A549 (cell line): ENCODE results near the gene SHCBP1L. TPM values are rescaled to one million over a fixed set of nuclear protein-coding genes. Genes with fewer than 3 reads are reported as not detected.

Source experiments
- ATAC-seq, 2 experiments: fragments of 200-7000 bp in 1 of 2; fragments of >200 bp in 1 of 2; cut with Nextera tagmentation in 1 of 2; cut with Tn5 transposase in 1 of 2; 3 replicates each; pipeline versions ENCODE4 v1.8.0 to v1.9.1; 2018 to 2020; ENCODE audit warnings: mild to moderate bottlenecking in 1 of 2, moderate library complexity in 1 of 2
- CTCF ChIA-PET: fragments of 300-600 bp; sonication (Branson Sonifier 250); formaldehyde crosslinking; extraction: SDS; loops from one replicate; lab custom pipeline; 2021; ENCODE audit warnings: antibody characterized with exemption, inconsistent platforms; lab: Yijun Ruan, JAX
- POLR2A ChIA-PET: fragments of 350-600 bp; formaldehyde crosslinking; extraction: SDS; loops from one replicate; lab custom pipeline; 2021; ENCODE audit warnings: antibody characterized with exemption, inconsistent platforms; lab: Yijun Ruan, JAX
- DNase-seq, 2 experiments: peaks; one replicate each; pipeline versions ENCODE4 v3.0.0 to v3.0.0-alpha.2; 2011 to 2016; ENCODE audit warnings: low read depth in 1 of 2, low spot score in 1 of 2
- FAIRE-seq: peaks from 2 replicates; lab custom pipeline; 2011; peaks lifted over from hg19 to GRCh38; lab: Jason Lieb, UNC
- H3K27ac ChIP-seq, 2 experiments: fragments of >200 bp; sonication (Bioruptor Twin); formaldehyde crosslinking; 3 replicates each; pipeline ENCODE4 v1.5.1; 2016 to 2017
- H3K4me1 ChIP-seq: fragments of >200 bp; sonication (Bioruptor Twin); formaldehyde crosslinking; 3 replicates; pipeline ENCODE4 v1.6.1; 2016
- H3K4me2 ChIP-seq: fragments of >200 bp; sonication (Bioruptor Twin); formaldehyde crosslinking; 3 replicates; pipeline ENCODE4 v1.6.1; 2016
- H3K4me3 ChIP-seq: fragments of >200 bp; sonication (Bioruptor Twin); formaldehyde crosslinking; 3 replicates; pipeline ENCODE4 v1.5.1; 2016
- H3K9me3 ChIP-seq: fragments of >200 bp; sonication (Bioruptor Twin); formaldehyde crosslinking; 3 replicates; pipeline ENCODE4 v1.6.1; 2016
- BHLHE40 ChIP-seq: IDR thresholded peaks from 2 replicates; pipeline ENCODE4 v1.6.1; 2012; ENCODE audit warnings: low read depth, low read length, inconsistent platforms
- CHD4 ChIP-seq: fragments of 200-600 bp; sonication (generic); IDR thresholded peaks from 2 replicates; pipeline ENCODE4 v1.6.1; 2016; ENCODE audit warnings: antibody characterized with exemption, mild to moderate bottlenecking, borderline replicate concordance
- FOSL2 ChIP-seq, 2 experiments: fragments of 450-650 bp in 1 of 2; fragments of >200 bp in 1 of 2; sonication (Bioruptor Twin) in 1 of 2; formaldehyde crosslinking; IDR thresholded peaks; 2 replicates each; pipeline versions ENCODE4 v1.5.0 to v1.6.1; 2016 to 2020; ENCODE audit warnings: mild to moderate bottlenecking in 1 of 2, moderate library complexity in 1 of 2
- HDAC2 ChIP-seq: fragments of 200-600 bp; sonication (generic); IDR thresholded peaks from 2 replicates; pipeline ENCODE4 v1.6.1; 2016
- HEYL ChIP-seq: fragments of 250-450 bp; sonication (Bioruptor Pico); IDR thresholded peaks from 2 replicates; pipeline ENCODE4 v1.8.0; 2021; ENCODE audit warnings: mild to moderate bottlenecking, moderate library complexity
- HOXB5 ChIP-seq: fragments of 250-450 bp; sonication (Bioruptor Pico); IDR thresholded peaks from 2 replicates; pipeline ENCODE4 v1.5.0; 2020; ENCODE audit warnings: mild to moderate bottlenecking, moderate library complexity
- JUN ChIP-seq, 2 experiments: fragments of >200 bp; sonication (Bioruptor Twin); formaldehyde crosslinking; IDR thresholded peaks; 2 replicates in 1 of 2; 3 replicates in 1 of 2; pipeline ENCODE4 v1.6.1; 2016 to 2017
- JUNB ChIP-seq: fragments of >200 bp; sonication (Bioruptor Twin); formaldehyde crosslinking; IDR thresholded peaks from 2 replicates; pipeline ENCODE4 v1.6.1; 2016
- MAFK ChIP-seq: fragments of 450-650 bp; IDR thresholded peaks from 2 replicates; pipeline ENCODE4 v1.6.1; 2014; ENCODE audit not compliant: partially characterized antibody
- MAZ ChIP-seq: fragments of 150-350 bp; IDR thresholded peaks from 2 replicates; pipeline ENCODE4 v1.6.1; 2014; ENCODE audit warnings: antibody characterized with exemption, low read depth, low read length, borderline replicate concordance
- MYC ChIP-seq: IDR thresholded peaks from 2 replicates; pipeline ENCODE4 v1.6.1; 2012; ENCODE audit warnings: mild to moderate bottlenecking, inconsistent platforms, low read length, improper control_type of control experiment, borderline replicate concordance
- NPAS2 ChIP-seq: fragments of 250-450 bp; sonication (Bioruptor Pico); IDR thresholded peaks from 2 replicates; pipeline ENCODE4 v1.8.0; 2022; ENCODE audit warnings: mild to moderate bottlenecking, moderate library complexity, borderline replicate concordance
- POLR2A ChIP-seq: IDR thresholded peaks from 2 replicates; pipeline ENCODE4 v1.6.1; 2012; ENCODE audit warnings: mild to moderate bottlenecking, low read length
- POLR2AphosphoS2 ChIP-seq: conservative IDR thresholded peaks from 2 replicates; pipeline ENCODE4 v1.6.1; 2012; ENCODE audit warnings: low read length, improper control_type of control experiment, inconsistent platforms
- RAD21 ChIP-seq, 2 experiments: fragments of >200 bp in 1 of 2; sonication (Bioruptor Twin) in 1 of 2; formaldehyde crosslinking in 1 of 2; IDR thresholded peaks in 1 of 2; conservative IDR thresholded peaks in 1 of 2; 2 replicates in 1 of 2; 3 replicates in 1 of 2; pipeline ENCODE4 v1.6.1; 2012 to 2018; ENCODE audit warnings: inconsistent platforms in 1 of 2
- RCOR1 ChIP-seq: fragments of 150-350 bp; IDR thresholded peaks from 2 replicates; pipeline ENCODE4 v1.6.1; 2014; ENCODE audit warnings: antibody characterized with exemption, low read length, low read depth
- SMC3 ChIP-seq: fragments of >200 bp; sonication (Bioruptor Twin); formaldehyde crosslinking; IDR thresholded peaks from 3 replicates; pipeline ENCODE4 v1.6.1; 2018; ENCODE audit warnings: inconsistent platforms
- WGBS: methylation state at CpG from one replicate; pipeline ENCODE4 v1.1.6; 2017; ENCODE audit errors: missing lambda C conversion rate; 5-methylcytosine and 5-hydroxymethylcytosine counted together
- polyA plus RNA-seq, 4 experiments: library from polyadenylated mRNA; depleted of rRNA in 3 of 4; stranded (reverse); fragments of >200 nt; fragmentation: RNase III in 1 of 4; extraction: RNeasy Plus Mini Kit Qiagen cat#74134 plus additional on column Dnase treatment in 1 of 4; gene quantifications; 2 replicates in 3 of 4; 3 replicates in 1 of 4; pipeline ENCODE4 v1.2.3, GENCODE V29; 2011 to 2017
- TF ChIP-seq, protein P1 (sequence below): fragments of >200 bp; sonication (Bioruptor Twin); formaldehyde crosslinking; IDR thresholded peaks from 3 replicates; pipeline ENCODE4 v1.6.1; 2016
- TF ChIP-seq, protein P2 (sequence below): IDR thresholded peaks from 2 replicates; pipeline ENCODE4 v1.6.1; 2012
- TF ChIP-seq, protein P3 (sequence below): fragments of >200 bp; sonication (Bioruptor Twin); formaldehyde crosslinking; IDR thresholded peaks from 3 replicates; pipeline ENCODE4 v1.5.1; 2016
- TF ChIP-seq, protein P4 (sequence below): fragments of 250-450 bp; sonication (Bioruptor Pico); IDR thresholded peaks from 2 replicates; pipeline ENCODE4 v1.5.0; 2020; ENCODE audit warnings: low read depth, mild to moderate bottlenecking, moderate library complexity
- TF ChIP-seq, protein P5 (sequence below): fragments of 150-350 bp; IDR thresholded peaks from 2 replicates; pipeline ENCODE4 v1.6.1; 2014; ENCODE audit warnings: low read depth, mild to moderate bottlenecking, low read length

Gene SHCBP1L
- polyA plus RNA-seq, 2 of the 4 experiments (the other 2 are of a cell fraction): not detected

DNA sequence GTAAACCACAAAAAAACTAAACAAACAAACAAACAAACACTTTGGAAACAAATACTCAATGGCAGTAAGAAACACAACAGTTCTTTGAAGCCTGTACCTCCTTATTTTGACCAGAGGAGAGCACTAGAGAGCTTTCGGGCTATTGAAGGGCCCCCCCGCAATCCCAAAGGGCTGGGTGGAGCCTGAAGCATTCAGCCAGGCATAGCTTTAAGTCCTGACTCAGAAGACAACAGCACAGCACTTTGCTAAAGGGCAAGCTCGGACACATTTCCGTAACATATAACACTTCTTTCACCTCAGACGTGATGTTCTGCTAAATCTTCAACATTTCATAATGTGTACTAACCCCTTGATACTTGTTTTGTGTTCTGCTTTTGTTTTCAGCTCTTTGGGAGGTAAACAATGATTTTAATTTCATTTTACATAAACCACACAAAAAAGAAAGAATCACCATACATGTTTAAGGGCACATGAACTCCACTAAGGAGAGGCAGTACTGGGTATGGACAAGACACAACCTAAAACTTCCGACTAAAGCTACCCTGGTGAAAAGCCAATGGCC is 9.7 kb upstream of the SHCBP1L start:
- ChIA-PET POLR2A (interaction anchor here (0.6 to 1.8 kb wide), 14 partner anchors 57 to 953 kb away, joined by 3 to 10 read pairs (median 4); partner anchors contain the start of gene LAMC2), CTCF (interaction anchor here (0.6 to 5.1 kb wide), 43 partner anchors 11 to 1061 kb away, joined by 3 to 42 read pairs (median 4); partner anchors contain the start of gene LAMC2)
- peak overlapping the region; percentile 86 to 88 for H3K27ac ChIP-seq
- peaks cover 5% of the 10 kb centered on the region for H3K4me1 ChIP-seq
- TF ChIP-seq MYC (no peak), HEYL (CRISPR knock-in tag) (no peak), JUNB (no peak), POLR2A (peak; percentile 50), SMC3 (peak; percentile 96), FOSL2 (IDR thresholded peaks at IDR 0.05) (no peak), FOSL2 (CRISPR knock-in tag; IDR thresholded peaks at IDR 0.05) (peak; percentile 39; the same call in 1 of the 2 replicates), MAFK (peak; percentile 56), RAD21 (conservative IDR thresholded peaks at IDR 0.05 in 1 of 2, IDR thresholded peaks at IDR 0.05 in 1 of 2) (peak; percentile 98 to 99), JUN (IDR thresholded peaks at IDR 0.05) (peak; percentile 23 to 37; a peak in 1 of 5 replicates)
- TF ChIP-seq, protein P1, sequence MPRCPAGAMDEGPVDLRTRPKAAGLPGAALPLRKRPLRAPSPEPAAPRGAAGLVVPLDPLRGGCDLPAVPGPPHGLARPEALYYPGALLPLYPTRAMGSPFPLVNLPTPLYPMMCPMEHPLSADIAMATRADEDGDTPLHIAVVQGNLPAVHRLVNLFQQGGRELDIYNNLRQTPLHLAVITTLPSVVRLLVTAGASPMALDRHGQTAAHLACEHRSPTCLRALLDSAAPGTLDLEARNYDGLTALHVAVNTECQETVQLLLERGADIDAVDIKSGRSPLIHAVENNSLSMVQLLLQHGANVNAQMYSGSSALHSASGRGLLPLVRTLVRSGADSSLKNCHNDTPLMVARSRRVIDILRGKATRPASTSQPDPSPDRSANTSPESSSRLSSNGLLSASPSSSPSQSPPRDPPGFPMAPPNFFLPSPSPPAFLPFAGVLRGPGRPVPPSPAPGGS: peak; percentile 47; the same call in 1 of the 3 replicates
- TF ChIP-seq, protein P2, sequence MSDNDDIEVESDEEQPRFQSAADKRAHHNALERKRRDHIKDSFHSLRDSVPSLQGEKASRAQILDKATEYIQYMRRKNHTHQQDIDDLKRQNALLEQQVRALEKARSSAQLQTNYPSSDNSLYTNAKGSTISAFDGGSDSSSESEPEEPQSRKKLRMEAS: 0 out of 2 replicates have a peak, but pooled peaks have one; percentile 50
- TF ChIP-seq, protein P3, sequence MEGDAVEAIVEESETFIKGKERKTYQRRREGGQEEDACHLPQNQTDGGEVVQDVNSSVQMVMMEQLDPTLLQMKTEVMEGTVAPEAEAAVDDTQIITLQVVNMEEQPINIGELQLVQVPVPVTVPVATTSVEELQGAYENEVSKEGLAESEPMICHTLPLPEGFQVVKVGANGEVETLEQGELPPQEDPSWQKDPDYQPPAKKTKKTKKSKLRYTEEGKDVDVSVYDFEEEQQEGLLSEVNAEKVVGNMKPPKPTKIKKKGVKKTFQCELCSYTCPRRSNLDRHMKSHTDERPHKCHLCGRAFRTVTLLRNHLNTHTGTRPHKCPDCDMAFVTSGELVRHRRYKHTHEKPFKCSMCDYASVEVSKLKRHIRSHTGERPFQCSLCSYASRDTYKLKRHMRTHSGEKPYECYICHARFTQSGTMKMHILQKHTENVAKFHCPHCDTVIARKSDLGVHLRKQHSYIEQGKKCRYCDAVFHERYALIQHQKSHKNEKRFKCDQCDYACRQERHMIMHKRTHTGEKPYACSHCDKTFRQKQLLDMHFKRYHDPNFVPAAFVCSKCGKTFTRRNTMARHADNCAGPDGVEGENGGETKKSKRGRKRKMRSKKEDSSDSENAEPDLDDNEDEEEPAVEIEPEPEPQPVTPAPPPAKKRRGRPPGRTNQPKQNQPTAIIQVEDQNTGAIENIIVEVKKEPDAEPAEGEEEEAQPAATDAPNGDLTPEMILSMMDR: peak; percentile 96
- 1% methylated on average over 6 of the region's 6 CpGs for WGBS
- FAIRE-seq (peak; percentile 63), DNase-seq (peak; percentile 87 to 93), ATAC-seq (peak; percentile 99 to 100)
- peak overlapping the region; percentile 91 for H3K4me2 ChIP-seq
- no peaks in the 10 kb centered on the region for H3K9me3 ChIP-seq
- peak overlapping the region; percentile 34; the same call in 2 of the 3 replicates for H3K4me3 ChIP-seq

DNA sequence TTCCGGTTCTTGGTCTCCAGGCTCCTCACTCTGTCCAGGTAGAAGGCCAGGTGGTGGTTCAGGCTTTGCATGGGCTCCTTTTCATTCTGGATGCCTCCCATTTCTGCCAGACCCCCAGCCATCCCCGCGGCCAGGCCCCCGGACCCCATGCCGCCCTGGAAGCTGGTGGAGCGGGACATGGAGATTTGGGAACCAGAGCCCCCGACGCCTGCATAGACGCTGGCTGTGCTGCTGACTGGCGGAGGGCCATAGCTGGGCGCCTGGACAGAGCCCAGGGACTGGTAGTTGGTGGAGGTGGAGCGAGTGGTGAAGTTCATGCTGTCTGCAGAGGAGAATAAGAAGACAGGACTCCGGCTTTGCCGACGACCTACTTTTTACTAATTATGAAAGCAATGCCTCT is 7.1 kb upstream of the SHCBP1L start:
- POLR2A ChIA-PET: no interaction called here

More for the DNA sequence above, 7.1 kb upstream of the SHCBP1L start:
- CTCF ChIA-PET: interaction anchor here (1.1 to 5.1 kb wide), 5 partner anchors 60 to 359 kb away, joined by 3 to 42 read pairs (median 18); no protein-coding TSS in a partner anchor
- no peak overlapping the region for H3K4me2 ChIP-seq
- DNase-seq: no peak
- FAIRE-seq: no peak
- no peak overlapping the region for H3K4me3 ChIP-seq
- ATAC-seq: no peak
- WGBS: 75% methylated on average over 10 of the region's 15 CpGs
- H3K4me1 ChIP-seq: peaks cover 5% of the 10 kb centered on the region
- no peak overlapping the region for H3K27ac ChIP-seq
- H3K9me3 ChIP-seq: no peaks in the 10 kb centered on the region
- no peak for TF ChIP-seq SMC3
- no peak for TF ChIP-seq RCOR1
- TF ChIP-seq CHD4: no peak
- TF ChIP-seq MAZ: no peak
- TF ChIP-seq, protein P4, sequence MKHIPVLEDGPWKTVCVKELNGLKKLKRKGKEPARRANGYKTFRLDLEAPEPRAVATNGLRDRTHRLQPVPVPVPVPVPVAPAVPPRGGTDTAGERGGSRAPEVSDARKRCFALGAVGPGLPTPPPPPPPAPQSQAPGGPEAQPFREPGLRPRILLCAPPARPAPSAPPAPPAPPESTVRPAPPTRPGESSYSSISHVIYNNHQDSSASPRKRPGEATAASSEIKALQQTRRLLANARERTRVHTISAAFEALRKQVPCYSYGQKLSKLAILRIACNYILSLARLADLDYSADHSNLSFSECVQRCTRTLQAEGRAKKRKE (CRISPR knock-in tag): no peak
- TF ChIP-seq BHLHE40: no peak
- TF ChIP-seq NPAS2 (CRISPR knock-in tag): no peak
- TF ChIP-seq, protein P1: no peak
- TF ChIP-seq, protein P5, sequence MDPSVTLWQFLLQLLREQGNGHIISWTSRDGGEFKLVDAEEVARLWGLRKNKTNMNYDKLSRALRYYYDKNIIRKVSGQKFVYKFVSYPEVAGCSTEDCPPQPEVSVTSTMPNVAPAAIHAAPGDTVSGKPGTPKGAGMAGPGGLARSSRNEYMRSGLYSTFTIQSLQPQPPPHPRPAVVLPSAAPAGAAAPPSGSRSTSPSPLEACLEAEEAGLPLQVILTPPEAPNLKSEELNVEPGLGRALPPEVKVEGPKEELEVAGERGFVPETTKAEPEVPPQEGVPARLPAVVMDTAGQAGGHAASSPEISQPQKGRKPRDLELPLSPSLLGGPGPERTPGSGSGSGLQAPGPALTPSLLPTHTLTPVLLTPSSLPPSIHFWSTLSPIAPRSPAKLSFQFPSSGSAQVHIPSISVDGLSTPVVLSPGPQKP: no peak
- TF ChIP-seq POLR2A: no peak
- no peak for TF ChIP-seq POLR2AphosphoS2
- TF ChIP-seq HDAC2: no peak
- TF ChIP-seq HOXB5: no peak
